NCI-H2029 treated with DMSO at 0.1 percent for 48 hours (cell line): ENCODE results near the gene ASAP3.
A peak's percentile ranks its signal among the peaks of the same experiment; 100 is the strongest.
"Not testable (repeated sequence)": the region's sequence is repeated elsewhere in the genome, so short reads cannot be mapped to it uniquely, and the experiment has no call there.

Experiments used
- DNase-seq: peaks from one replicate; lab custom pipeline; 2025; lab: John Stamatoyannopoulos, UW

ASAP3 gene

GRCh38 chr1:23514111-23514679 lies 30.2 kb upstream of the ASAP3 start:
- DNase-seq, result no peak

DNA sequence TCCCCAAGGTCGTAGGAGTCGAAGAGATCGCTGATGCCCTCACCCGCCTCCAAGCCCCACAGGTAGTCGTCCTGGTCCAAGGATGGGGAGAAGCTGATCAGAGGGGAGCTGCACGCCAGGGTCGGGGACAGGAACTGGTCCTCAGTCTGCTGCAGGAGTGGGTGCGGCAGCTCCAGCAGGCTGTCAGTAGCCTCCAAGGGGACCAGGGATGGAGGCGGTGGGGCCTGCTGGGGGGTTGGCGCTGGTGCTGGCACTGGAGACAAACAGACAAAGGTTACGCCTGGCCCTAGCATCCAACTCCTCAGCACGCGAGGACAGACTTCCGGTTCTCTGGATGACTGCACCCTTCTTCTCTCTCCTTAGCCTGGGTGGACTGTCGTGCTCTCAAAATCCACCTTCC lies 25.9 kb upstream of the ASAP3 start:
- no peak for DNase-seq

DNA sequence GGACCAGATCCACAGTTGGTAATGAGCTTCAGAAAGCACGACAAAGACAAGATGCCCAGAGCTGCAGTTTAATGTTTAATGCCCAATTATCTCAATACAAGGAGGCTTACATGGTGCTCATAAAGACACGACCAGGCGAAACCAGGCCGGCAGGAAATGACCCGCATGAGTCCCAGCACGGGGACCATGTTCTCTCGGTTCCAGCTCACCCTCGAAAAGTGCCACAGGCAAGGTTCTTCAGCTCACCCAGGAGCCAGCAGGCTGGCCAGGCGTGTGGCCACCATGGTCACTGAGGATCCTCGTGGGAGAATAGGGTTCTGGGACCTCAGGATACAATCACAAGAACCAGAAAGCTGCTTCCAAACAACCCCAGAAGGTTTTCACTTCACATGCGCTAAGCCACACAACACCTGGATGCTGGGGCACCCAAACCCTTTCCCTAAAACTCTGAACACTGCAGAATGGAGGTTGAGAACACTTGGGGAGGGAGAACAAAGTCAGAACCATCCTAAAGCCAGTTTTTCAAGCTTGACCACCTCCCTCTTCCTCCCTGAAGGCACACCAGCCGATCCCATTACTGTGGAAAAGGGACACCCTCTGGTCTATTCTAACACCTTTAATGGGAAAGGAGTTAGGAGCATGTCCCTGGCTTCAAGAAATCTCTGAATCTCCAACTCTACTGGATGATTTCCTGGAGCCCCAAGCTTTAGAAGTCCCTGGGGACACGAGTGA lies 22.6 kb upstream of the ASAP3 start:
- DNase-seq, result no peak

DNA sequence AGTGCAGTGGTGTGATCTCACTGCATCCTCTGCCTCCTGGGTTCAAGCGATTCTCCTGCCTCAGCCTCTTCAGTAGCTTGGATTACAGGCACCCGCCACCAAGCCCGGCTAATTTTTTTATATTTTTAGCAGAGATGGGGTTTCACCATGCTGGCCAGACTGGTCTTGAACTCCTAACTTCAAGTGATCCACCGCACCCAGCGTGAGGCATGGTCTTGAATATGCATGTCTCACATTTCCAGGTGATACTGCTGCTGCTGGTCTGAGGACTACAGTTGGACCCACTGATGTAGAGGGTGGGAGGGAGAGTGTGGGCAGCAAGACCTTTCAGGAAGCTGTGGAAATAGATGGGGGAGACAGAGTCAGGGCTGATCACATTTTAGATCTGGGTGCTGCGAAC lies 21.9 kb upstream of the ASAP3 start:
- DNase-seq, result no peak

DNA sequence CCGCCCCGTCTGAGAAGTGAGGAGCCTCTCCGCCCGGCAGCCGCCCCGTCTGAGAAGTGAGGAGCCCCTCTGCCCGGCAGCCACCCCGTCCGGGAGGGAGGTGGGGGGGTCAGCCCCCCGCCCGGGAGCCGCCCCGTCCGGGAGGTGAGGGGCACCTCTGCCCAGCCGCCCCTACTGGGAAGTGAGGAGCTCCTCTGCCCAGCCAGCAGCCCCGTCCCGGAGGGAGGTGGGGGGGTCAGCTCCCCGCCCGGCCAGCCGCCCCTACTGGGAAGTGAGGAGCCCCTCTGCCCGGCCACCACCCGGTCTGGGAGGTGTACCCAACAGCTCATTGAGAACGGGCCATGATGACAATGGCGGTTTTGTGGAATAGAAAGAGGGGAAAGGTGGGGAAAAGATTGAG lies 20.2 kb upstream of the ASAP3 start:
- DNase-seq, result not testable (repeated sequence)

DNA sequence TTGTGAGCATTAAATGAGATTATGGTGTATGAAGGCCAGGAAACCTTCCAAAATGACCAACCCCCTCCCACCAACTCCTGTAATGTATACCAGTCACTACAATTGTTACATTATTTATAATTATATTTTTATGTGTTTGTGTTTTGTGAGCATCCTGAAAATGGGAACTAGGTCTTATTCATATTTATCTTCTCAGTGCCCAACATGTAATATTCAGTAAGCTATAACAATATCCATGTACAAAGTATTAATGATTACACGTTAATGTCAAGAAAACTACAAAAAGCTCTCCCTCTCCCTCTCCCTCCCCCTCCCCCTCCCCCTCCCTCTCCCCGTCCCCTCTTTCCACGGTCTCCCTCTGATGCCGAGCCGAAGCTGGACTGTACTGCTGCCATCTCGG lies 19.0 kb upstream of the ASAP3 start:
- no peak for DNase-seq

DNA sequence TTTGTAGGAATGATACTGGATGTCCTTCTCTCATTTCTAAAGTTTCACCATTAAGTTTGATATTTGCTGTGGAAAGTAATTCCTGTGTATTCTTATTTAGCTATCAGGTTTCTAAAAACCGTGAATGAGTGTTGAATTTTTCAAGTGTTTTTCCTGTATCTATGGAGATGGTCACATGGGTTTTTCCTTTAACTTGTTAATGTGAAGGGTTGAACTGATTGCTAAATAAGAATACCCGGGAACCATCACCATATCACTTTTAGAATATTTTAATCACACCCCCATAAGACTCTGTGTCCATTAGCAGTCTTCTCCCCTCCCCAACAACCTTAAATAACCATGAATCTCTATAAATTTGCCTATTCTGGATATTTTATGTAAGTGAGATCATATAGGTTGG lies 16.5 kb upstream of the ASAP3 start:
- DNase-seq, result peak; percentile 24

GRCh38 chr1:23497777-23498439 lies 13.9 kb upstream of the ASAP3 start:
- no peak for DNase-seq

DNA sequence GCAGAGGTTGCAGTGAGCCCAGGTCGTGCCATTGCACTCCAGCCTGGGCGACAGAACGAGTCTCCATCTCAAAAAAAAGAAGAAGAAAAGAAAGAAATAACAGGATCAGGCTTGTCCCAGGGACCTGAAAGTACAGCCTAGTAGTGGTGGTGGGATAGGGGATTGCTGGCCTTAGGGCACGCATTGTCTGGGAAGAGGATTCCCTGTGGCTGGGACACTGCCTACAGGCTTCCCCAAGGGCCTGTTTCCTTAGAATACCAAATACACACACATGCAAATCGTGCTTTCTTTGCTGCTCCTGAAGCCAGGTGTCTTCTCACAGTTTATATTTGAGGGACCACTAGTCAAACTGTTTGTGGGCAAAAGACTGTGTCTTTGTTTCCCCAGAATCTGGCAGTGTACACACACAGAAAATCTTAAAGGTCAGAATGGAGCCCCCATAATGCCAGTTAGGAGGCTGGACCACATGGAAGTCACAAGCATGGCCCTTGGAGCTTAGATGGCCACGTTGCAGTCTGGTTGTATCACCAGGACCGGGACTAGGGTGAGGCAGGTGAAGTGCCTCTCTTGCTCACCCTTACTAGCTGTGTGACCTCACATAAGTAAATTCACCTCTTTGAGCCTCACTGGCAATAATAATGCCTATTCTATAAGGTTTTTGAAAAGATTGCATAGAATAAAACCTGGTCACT lies 12.7 kb upstream of the ASAP3 start:
- DNase-seq, result no peak

DNA sequence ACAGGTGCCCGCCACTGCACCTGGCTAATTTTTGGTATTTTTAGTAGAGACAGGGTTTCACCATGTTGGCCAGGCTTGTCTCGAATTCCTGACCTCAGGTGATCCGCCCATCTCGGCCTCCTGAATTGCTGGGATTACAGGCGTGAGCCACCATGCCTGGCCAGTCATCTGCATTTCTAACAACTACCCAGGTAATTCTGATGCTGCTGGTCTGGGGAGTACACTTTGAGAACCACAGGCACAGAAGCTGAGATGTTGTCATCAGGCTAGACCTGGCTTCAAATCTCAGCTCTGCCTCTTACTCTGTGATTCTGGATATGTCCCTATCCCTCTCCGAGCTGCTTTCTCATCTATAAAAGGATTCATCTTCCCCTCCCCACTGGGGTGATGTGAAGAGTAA lies 10.9 kb upstream of the ASAP3 start:
- not testable (repeated sequence) for DNase-seq

- DNase-seq, result not testable (repeated sequence)
Observed at GRCh38 chr1:23492776-23493175, 8.8 kb upstream of the ASAP3 start.

DNA sequence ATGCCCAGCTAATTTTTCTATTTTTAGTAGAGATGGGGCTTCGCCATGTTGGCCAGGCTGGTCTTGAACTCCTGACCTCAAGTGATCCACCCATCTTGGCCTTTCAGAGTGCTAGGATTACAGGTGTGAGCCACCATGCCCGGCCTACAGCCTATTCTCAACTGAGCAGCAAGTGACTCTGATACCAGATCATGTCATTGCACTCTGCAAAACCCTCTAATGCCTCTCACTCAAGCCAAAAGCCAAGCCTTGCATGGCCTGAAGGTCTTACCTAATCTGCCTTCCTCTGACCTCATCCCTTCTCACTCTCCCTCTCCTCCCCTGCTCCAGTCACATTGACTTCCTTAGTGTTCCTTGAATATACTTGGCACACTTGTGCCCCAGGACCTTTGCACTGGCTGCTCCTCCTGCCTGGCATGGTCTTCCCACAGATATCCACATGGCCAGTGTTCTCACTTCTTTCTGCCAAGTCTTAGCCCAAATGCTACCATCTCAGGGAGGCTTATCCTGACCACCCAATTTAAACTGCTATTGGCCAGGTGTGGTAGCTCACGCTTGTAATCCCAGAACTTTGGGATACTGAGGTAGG lies 8.2 kb upstream of the ASAP3 start:
- no peak for DNase-seq

GRCh38 chr1:23489842-23490241 lies 5.9 kb upstream of the ASAP3 start:
- DNase-seq, result no peak

DNA sequence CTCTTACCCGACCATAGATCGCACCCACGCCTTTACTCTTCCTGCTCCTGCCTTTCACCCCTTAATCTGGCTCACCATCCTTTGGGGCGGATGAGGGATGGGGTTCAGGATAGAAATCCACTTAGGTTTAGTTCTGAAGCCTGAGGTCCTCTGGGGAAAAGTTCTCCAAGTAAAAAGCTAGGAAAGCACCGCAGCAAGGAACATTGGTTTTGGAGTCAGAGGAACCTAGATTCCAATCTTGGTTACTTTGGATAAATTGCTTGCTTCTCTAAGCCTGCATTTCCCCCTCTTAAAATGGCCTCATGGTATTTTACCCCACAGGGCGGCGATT lies 988 bp upstream of the ASAP3 start:
- no peak for DNase-seq

DNA sequence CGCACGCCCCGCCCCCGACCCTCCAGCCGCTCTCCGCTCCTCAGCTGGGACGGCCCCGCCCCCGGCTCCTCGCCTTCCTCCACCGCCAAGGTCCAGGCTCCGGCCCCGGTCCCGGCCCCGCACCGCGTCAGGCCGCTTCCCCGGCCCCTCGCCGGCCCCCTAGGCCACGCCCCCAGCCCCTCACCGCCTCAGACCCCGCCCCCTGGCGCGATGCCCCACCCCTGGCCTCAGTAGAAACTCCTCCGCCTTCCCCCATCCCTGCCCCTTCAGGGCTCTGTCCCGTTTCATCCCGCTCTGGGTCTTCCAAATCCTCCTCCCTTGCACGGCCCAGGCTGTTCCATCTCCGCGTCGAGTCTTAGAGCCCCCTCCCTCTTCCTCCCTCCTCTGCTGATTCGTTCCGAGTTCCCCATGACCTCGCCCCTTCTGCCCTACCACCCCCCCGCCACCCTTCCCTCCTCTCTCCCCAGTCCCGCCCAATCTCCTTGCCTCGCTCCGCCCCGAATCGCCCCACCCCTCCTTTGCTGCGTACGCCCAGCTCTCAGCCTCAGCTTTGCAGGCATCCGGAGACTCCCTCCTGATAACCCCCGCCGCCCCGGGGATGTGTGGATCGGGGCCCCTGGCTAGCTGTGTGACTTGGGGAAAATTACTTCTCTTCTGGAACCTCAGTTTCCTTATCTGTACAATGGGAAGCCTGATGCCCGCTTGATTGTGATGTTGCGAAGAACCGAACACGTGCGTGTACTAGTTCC lies 448 bp upstream of the ASAP3 start:
- peak; percentile 39 for DNase-seq

GRCh38 chr1:23481904-23482303 lies 2.1 kb downstream of the ASAP3 start:
- DNase-seq, result no peak

DNA sequence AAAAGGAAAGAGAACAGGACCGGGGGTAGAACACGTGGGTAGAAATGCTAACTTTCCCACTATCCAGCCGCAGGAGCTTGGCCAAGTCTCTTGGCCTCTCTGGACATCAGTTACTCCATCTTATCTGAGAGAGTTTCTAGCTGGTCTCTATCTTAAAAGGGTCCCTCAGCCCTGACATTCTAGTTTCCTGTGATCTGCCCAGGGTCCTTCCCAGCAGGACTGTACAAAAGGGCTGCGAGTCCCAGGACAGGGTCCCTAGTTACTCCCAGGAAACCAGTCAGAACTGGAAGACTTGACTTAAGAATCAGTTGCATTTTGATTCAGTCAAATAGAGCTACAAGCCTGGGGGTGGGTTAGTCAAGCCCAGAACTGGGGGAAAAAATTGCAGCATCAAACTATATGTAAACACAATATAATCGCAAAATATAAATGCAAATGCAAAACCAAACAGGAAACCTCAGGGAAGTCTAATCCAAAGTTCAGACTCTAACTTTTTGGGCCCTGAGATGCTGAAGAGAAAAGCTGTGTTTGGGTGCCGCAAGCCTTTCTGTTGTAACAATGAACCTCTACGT lies 2.9 kb downstream of the ASAP3 start:
- no peak for DNase-seq

DNA sequence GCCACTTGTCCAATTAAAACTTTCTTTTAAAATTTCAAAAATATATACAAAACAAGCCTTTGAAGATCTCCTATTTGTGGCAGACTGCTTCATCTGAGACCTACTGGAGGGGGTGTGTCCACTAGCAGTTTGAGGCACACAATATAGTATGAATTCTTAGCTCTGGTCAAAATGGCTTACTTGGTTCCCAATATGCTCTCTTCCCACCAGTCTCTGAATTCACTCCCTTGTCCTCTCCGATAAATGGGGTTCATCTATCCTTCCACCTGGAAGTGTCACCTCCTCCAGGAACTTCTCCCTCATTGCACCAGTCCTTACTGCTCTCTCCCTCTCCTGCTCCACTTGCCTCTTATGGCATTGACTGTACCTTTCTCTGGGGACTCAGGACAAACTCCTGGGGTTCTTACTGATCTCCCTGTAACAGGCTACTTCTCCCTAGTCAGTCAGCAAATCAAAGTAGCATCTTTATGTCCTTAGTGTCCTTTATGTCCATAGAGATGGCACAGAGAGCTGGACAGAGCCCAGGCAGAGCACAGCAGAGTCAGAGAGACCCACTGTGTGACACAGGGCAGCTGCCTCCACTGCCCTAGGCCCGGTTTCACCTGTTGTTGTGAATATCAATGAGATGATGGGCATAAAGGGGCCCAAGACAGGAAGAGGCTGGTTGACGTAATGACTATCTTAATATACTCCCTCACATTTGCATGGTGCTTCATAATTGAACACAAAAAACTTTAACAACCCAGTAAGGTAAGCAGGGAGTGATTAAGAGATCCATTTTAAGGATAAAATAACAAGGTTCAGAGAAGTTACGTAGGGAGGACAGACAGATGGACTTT lies 3.6 kb downstream of the ASAP3 start:
- no peak for DNase-seq

- DNase-seq, result no peak
Observed at GRCh38 chr1:23479666-23479941, 4.4 kb downstream of the ASAP3 start.

- DNase-seq, result peak; percentile 25
Observed at GRCh38 chr1:23478896-23479665, 4.9 kb downstream of the ASAP3 start.
